CD4-positive, alpha-beta T cell (primary cell): Measurements from ENCODE around the gene HHATL. TPM values are rescaled to one million over a fixed set of nuclear protein-coding genes. Genes with fewer than 3 reads are reported as not detected.

Experiments
- ATAC-seq: fragments of 200-7000 bp; cut with Tn5 transposase; one replicate; pipeline ENCODE4 v1.10.0; 2022; ENCODE audit warnings: mild to moderate bottlenecking; ENCODE audit not compliant: poor library complexity
- CTCF ChIA-PET: fragments of 350-600 bp; sonication (Branson Sonifier 250); formaldehyde crosslinking; loops from one replicate; lab custom pipeline; 2021; ENCODE audit warnings: antibody characterized with exemption, inconsistent platforms; lab: Charles Lee
- POLR2A ChIA-PET: fragments of 350-600 bp; sonication (Branson Sonifier 250); formaldehyde crosslinking; loops from one replicate; lab custom pipeline; 2021; ENCODE audit warnings: antibody characterized with exemption, inconsistent platforms; lab: Charles Lee
- DNase-seq, 14 experiments: peaks; one replicate each; pipeline ENCODE4 v3.0.0-alpha.2; 2013 to 2020; ENCODE audit warnings: mixed read lengths in 2 of 14
- H3K27ac ChIP-seq, 2 donors: one replicate each; pipeline versions ENCODE4 v1.5.1 to v1.7.0; 2013; ENCODE audit warnings: low read length in 2 of 2, low read depth in 1 of 2, mild to moderate bottlenecking in 1 of 2
- H3K27me3 ChIP-seq, 2 experiments: 1 replicate in 1 of 2; 2 replicates in 1 of 2; pipeline versions ENCODE4 v1.6.1 to v1.7.0; 2013; ENCODE audit warnings: low read length in 2 of 2, control low read depth in 1 of 2, mild to moderate bottlenecking in 1 of 2, moderate library complexity in 1 of 2; ENCODE audit not compliant: insufficient read depth in 2 of 2, control insufficient read depth in 1 of 2
- H3K36me3 ChIP-seq: one replicate; pipeline ENCODE4 v1.6.1; 2013; ENCODE audit warnings: low read length, control low read depth; ENCODE audit not compliant: insufficient read depth
- H3K4me1 ChIP-seq: one replicate; pipeline ENCODE4 v1.6.1; 2013; ENCODE audit warnings: low read length, control low read depth; ENCODE audit not compliant: insufficient read depth
- H3K4me3 ChIP-seq: one replicate; pipeline ENCODE4 v1.5.1; 2013; ENCODE audit warnings: mild to moderate bottlenecking, low read length, moderate library complexity
- H3K9me3 ChIP-seq, 2 experiments: 1 replicate in 1 of 2; 2 replicates in 1 of 2; pipeline versions ENCODE4 v1.6.1 to v1.7.0; 2013; ENCODE audit warnings: low read length in 2 of 2, mild to moderate bottlenecking in 2 of 2, control low read depth in 1 of 2, moderate library complexity in 1 of 2; ENCODE audit not compliant: control insufficient read depth in 1 of 2, insufficient read depth in 1 of 2
- H3K27ac Mint-ChIP-seq: one replicate; pipeline ENCODE4 v1.8.0; 2020; ENCODE audit warnings: mixed read lengths
- H3K27me3 Mint-ChIP-seq: one replicate; pipeline ENCODE4 v1.8.0; 2021; ENCODE audit warnings: mixed read lengths
- H3K36me3 Mint-ChIP-seq: one replicate; pipeline ENCODE4 v1.8.0; 2021; ENCODE audit warnings: low read depth, mixed read lengths
- H3K4me1 Mint-ChIP-seq: one replicate; pipeline ENCODE4 v1.8.0; 2021; ENCODE audit warnings: low read depth, mixed read lengths
- H3K4me3 Mint-ChIP-seq: one replicate; pipeline ENCODE4 v1.8.0; 2020; ENCODE audit warnings: mild to moderate bottlenecking, mixed read lengths
- H3K9me3 Mint-ChIP-seq: one replicate; pipeline ENCODE4 v1.8.0; 2020; ENCODE audit warnings: mixed read lengths
- CTCF ChIP-seq: fragments of 200-600 bp; IDR thresholded peaks from one replicate; pipeline ENCODE4 v1.8.0; 2022; ENCODE audit warnings: antibody characterized with exemption, mild to moderate bottlenecking
- intact Hi-C, 2 experiments: fragments of 100-400 bp; cut with DNase I in 1 of 2; cut with micrococcal nuclease in 1 of 2; formaldehyde crosslinking; loops; one replicate each; pipeline versions ENCODE4 v1.15.1 to v1.9.0; 2023 to 2025; cut with DNase I, micrococcal nuclease
- total RNA-seq, 174 experiments: library from RNA in 2 of 174; stranded (reverse) in 2 of 174; gene quantifications; one replicate each; pipeline ENCODE4 v1.2.3 and lab custom pipeline; 2021 to 2026

The HHATL gene
- total RNA-seq, 2 experiments from 2014 or later, result not detected

- POLR2A ChIA-PET, result no interaction called here
- Mint-ChIP-seq H3K36me3 (no peaks in the 10 kb centered on the region), H3K4me3 (no peak overlapping the region), H3K27me3 (peaks cover 6% of the 10 kb centered on the region), H3K27ac (no peak overlapping the region), H3K4me1 (no peaks in the 10 kb centered on the region), H3K9me3 (no peaks in the 10 kb centered on the region)
- H3K36me3 ChIP-seq, result no peaks in the 10 kb centered on the region
- no peak overlapping the region for H3K4me3 ChIP-seq
- H3K9me3 ChIP-seq, result peaks cover 0 to 12% of the 10 kb centered on the region in 2 experiments
- H3K4me1 ChIP-seq, result peaks cover 18% of the 10 kb centered on the region
- CTCF ChIA-PET, result no interaction called here
- ATAC-seq (no peak), DNase-seq (peak in 1 of 14 experiments; percentile 31)
- H3K27me3 ChIP-seq, result peaks cover 0 to 6% of the 10 kb centered on the region in 2 experiments
- no peak overlapping the region for H3K27ac ChIP-seq
- TF ChIP-seq CTCF, result no peak
- intact Hi-C loops, result no loop called here
These were observed 2.0 kb downstream of the HHATL start for GRCh38 chr3:42700366-42701288.

- H3K36me3 Mint-ChIP-seq, result no peaks in the 10 kb centered on the region
- Histone ChIP-seq H3K9me3 (peaks cover 0 to 12% of the 10 kb centered on the region in 2 experiments), H3K27ac (no peak overlapping the region), H3K27me3 (peaks cover 0 to 6% of the 10 kb centered on the region in 2 experiments), H3K36me3 (no peaks in the 10 kb centered on the region), H3K4me1 (peaks cover 18% of the 10 kb centered on the region), H3K4me3 (no peak overlapping the region)
- POLR2A ChIA-PET, result no interaction called here
- intact Hi-C loops, result no loop called here
- DNase-seq (peak in 1 of 14 experiments; percentile 23), ATAC-seq (no peak)
- CTCF ChIA-PET, result no interaction called here
- no peaks in the 10 kb centered on the region for H3K4me1 Mint-ChIP-seq
- H3K27ac Mint-ChIP-seq, result no peak overlapping the region
- no peak overlapping the region for H3K4me3 Mint-ChIP-seq
- H3K9me3 Mint-ChIP-seq, result no peaks in the 10 kb centered on the region
- no peak for TF ChIP-seq CTCF
- peaks cover 6% of the 10 kb centered on the region for H3K27me3 Mint-ChIP-seq
These were observed 3.1 kb downstream of the HHATL start for GRCh38 chr3:42699511-42699971.

GRCh38 chr3:42698911-42699230, 3.7 kb downstream of the HHATL start:
- Mint-ChIP-seq H3K4me1 (no peaks in the 10 kb centered on the region), H3K27me3 (peaks cover 6% of the 10 kb centered on the region), H3K27ac (no peak overlapping the region), H3K9me3 (no peaks in the 10 kb centered on the region), H3K4me3 (no peak overlapping the region), H3K36me3 (no peaks in the 10 kb centered on the region)
- DNase-seq, result peak in 3 of 14 experiments; percentile 24 to 28 (median 27)
- no peaks in the 10 kb centered on the region for H3K36me3 ChIP-seq
- no peak overlapping the region for H3K4me3 ChIP-seq
- no peak for ATAC-seq
- H3K27ac ChIP-seq, result no peak overlapping the region
- POLR2A ChIA-PET, result no interaction called here
- CTCF ChIA-PET, result no interaction called here
- no peak for TF ChIP-seq CTCF
- H3K4me1 ChIP-seq, result peaks cover 18% of the 10 kb centered on the region
- H3K27me3 ChIP-seq, result peaks cover 0 to 6% of the 10 kb centered on the region in 2 experiments
- intact Hi-C loops, result no loop called here
- peaks cover 0 to 12% of the 10 kb centered on the region in 2 experiments for H3K9me3 ChIP-seq
